Stimulated activated CD8-positive, alpha-beta memory T cell treated with anti-CD3 and anti-CD28 coated beads, Interleukin-4, amount 100 ng/mL, for 24 hours (primary cell): ENCODE results near the gene KLF11.
"Not testable (repeated sequence)": the region's sequence is repeated elsewhere in the genome, so short reads cannot be mapped to it uniquely, and the experiment has no call there.

Source experiments
- DNase-seq: peaks from one replicate; pipeline ENCODE4 v3.0.0-alpha.2; 2020; ENCODE audit warnings: low read depth

KLF11 gene

GRCh38 chr2:10009811-10010781 lies 33.3 kb upstream of the KLF11 start:
- no peak for DNase-seq

GRCh38 chr2:10010861-10011605 lies 32.3 kb upstream of the KLF11 start:
- not testable (repeated sequence) for DNase-seq

DNA sequence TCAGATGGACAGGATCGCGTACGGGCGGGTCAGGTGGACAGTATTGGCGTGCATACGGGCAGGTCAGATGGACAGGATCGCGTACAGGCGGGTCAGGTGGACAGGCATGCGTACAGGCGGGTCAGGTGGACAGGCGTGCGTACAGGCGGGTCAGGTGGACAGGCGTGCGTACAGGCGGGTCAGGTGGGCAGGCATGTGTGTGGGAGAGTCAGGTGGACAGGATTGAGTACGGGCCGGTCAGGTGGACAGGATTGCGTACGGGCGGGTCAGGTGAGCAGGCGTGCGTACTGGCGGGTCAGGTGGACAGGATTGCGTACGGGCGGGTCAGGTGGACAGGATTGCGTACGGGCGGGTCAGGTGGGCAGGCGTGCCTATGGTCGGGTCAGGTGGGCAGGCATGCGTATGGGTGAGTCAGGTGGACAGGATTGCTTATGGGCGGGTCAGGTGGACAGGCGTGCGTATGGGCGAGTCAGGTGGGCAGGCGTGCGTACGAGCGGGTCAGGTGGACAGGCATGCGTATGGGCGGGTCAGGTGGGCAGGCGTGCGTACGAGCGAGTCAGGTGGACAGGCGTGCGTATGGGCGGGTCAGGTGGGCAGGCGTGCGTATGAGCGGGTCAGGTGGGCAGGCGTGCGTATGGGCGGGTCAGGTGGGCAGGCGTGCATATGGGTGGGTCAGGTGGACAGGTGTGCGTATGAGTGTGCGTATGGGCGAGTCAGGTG lies 31.6 kb upstream of the KLF11 start:
- not testable (repeated sequence) for DNase-seq

DNA sequence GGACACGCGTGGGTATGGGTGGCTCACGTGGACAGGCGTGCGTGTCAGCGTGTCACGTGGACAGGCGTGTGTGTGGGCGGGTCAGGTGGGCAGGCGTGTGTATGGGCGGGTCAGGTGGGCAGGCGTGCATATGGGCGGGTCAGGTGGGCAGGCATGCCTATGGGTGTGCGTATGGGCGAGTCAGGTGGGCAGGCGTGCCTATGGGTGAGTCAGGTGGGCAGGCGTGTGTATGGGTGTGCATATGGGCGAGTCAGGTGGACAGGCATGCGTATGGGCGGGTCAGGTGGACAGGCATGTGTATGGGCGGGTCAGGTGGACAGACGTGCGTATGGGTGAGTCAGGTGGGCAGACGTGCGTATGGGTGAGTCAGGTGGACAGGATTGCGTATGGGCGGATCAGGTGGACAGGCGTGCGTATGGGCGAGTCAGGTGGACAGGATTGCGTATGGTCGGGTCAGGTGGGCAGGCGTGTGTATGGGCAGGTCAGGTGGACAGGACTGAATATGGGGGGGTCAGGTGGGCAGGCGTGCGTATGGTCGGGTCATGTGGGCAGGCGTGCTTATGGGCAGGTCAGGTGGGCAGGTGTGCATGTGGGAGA lies 30.9 kb upstream of the KLF11 start:
- not testable (repeated sequence) for DNase-seq

DNA sequence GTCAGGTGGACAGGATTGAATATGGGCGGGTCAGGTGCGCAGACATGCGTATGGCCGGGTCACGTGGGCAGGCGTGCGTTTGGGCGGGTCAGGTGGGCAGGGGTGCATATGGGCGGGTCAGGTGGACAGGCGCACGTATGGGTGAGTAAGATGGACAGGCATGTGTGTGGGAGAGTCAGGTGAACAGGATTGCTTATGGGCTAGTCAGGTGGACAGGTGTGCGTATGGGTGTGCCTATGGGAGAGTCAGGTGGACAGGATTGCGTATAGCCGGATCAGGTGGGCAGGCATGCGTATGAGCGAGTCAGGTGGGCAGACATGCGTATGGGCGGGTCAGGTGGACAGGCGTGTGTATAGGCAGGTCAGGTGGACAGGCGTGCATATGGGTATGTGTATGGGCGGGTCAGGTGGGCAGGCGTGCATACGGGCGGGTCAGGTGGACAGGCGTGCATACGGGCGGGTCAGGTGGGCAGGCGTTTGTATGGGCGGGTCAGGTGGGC lies 30.3 kb upstream of the KLF11 start:
- DNase-seq: no peak

GRCh38 chr2:10013651-10014417 lies 29.5 kb upstream of the KLF11 start:
- DNase-seq: not testable (repeated sequence)

GRCh38 chr2:10014418-10015190 lies 28.7 kb upstream of the KLF11 start:
- DNase-seq: no peak

DNA sequence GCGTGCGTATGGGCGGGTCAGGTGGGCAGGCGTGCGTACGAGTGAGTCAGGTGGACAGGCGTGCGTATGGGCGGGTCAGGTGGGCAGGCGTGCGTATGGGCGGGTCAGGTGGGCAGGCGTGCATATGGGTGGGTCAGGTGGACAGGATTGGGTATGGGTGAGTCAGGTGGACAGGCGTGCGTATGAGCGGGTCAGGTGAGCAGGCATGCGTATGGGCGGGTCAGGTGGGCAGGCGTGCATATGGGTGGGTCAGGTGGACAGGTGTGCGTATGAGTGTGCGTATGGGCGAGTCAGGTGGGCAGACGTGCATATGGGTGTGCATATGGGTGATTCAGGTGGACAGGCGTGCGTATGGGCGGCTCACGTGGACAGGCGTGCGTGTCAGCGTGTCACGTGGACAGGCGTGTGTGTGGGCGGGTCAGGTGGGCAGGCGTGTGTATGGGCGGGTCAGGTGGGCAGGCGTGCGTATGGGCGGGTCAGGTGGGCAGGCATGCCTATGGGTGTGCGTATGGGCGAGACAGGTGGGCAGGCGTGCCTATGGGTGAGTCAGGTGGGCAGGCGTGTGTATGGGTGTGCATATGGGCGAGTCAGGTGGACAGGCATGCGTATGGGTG lies 27.9 kb upstream of the KLF11 start:
- DNase-seq: not testable (repeated sequence)

- no peak for DNase-seq
Observed at GRCh38 chr2:10016001-10016801, 27.1 kb upstream of the KLF11 start.

DNA sequence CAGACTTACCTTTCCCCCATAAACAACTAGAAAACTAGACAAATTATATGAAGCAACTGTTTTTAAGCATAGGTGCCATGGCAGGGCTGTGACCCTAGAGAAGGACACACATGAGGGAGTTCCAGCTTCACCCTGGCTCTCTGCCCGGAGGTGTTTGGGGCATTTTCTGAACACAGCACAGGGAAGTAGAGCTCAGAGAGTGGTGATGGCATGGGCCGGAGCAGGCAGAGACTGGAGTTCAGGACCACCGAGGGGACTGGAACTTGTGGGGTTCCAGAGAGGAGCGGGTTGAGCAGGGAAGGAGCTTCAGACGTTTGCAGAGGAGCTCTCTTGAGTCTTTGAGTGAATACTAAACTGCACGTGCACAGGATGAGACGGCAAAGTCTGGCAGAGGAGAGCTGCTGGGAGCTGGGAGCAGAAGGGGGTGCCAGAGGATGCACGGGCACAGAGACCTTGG lies 26.5 kb upstream of the KLF11 start:
- no peak for DNase-seq

GRCh38 chr2:10017313-10017941 lies 25.9 kb upstream of the KLF11 start:
- DNase-seq: no peak

GRCh38 chr2:10019174-10019573 lies 24.2 kb upstream of the KLF11 start:
- DNase-seq: no peak

DNA sequence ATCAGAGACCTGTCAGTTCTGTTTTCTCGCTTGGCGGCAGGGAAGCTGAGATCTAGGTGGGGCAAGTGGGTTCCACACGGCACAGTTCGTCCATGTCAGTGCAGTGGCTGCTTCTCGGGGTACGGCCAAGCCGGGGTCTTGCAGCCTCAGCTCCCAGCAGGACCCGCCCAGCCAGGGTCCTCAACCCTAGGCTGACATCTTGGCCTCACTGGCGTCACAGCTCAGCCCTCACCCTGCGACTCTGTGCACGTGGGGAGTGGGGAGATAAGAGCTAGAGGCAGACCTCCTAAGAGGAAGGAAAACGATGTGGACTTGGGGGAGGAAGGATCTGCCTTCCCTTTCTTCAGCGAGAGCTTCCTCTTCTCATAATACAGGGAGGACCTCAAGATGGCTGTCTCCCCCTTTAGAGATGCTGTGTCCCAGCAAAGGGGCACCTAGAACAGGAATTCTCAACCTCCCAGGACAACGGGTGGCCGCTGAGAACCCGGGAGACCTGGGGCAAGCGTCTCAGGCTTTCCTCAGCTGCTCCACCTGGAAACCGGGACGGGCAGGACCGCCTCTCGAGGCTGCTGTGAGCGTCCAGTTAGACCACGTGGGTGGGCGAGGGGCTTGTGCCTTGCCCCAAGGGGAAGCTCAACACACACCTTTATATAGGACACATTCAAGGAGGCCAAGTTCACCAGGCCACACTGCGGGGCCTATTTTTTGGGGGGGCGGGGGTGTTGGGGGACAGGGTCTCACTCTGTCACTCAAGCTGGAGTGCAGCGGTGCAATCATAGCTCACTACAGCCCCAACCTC lies 23.5 kb upstream of the KLF11 start:
- DNase-seq: no peak

- no peak for DNase-seq
Observed at GRCh38 chr2:10022041-10022421, 21.3 kb upstream of the KLF11 start.

DNA sequence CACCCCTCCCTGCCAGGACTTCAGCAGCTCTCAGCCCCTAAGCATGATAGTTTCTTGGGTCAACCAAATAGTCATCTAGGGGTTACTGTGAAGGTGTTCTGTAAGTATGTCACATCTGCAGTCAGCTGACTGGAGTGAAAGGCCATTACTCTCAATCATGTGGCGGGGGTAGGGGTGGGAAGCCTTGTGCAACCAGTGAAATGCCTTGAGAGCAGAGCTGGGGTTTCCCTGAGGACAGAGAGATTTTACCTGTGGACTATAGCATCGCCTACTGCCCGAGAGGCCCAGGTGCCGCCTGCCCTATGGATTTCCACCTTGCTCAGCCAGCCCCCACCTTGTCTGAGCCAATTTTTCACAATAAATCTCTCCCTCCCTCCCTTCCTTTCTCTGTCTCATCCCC lies 20.9 kb upstream of the KLF11 start:
- DNase-seq: no peak

DNA sequence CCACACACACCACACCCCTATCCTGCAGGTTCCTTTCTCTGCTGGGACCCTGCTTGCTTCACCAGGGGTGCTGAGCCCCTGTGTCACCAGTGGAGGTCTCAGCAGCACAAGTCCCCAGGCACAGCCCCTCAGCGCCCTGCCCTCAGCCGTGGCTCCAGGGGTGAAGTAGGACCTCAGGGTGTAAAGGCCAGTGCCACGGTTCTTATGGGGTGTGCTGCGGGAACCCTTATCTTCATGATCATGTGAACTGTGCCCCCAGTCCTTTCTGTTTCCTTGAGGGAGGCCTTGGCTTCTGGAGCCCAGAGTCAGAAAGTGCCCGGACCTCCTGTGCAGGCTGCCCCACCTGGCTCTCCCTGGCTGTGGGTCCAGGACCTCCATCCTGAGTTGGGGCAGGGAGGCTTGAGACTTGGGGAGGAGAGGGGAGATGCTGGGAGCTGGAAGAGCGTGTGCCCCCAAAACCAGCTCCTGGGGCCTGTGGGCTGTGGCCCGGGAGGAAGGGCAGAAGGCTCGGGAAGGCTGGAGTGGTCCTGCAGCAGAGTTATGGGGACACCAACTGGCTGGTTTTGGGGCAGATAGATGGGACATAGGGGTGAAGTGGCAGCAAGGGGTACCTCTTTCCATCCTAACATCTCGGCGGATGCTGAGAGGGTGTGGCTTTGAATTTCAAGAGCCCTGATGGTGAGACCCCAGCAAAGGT lies 20.2 kb upstream of the KLF11 start:
- no peak for DNase-seq
